ENCODE data around the gene RAD50. TPM values are rescaled to one million over a fixed set of nuclear protein-coding genes. Genes with fewer than 3 reads are reported as not detected.
"Not testable (repeated sequence)": the region's sequence is repeated elsewhere in the genome, so short reads cannot be mapped to it uniquely, and the experiment has no call there.

The RAD50 gene
- total RNA-seq, 1 experiment from 2014 or later: 32.5 TPM

GRCh38 chr5:132674671-132675506 is 118.1 kb downstream of the RAD50 start:
- peak; percentile 81 for DNase-seq (ENCODE audit: low spot score)

- DNase-seq (ENCODE audit: low spot score): no peak
These were observed 119.3 kb downstream of the RAD50 start for GRCh38 chr5:132675936-132676689.

- peak; percentile 97 for DNase-seq (ENCODE audit: low spot score)
These were observed 120.4 kb downstream of the RAD50 start for GRCh38 chr5:132677191-132677590.

GRCh38 chr5:132677682-132678400 is 121.1 kb downstream of the RAD50 start:
- DNase-seq (ENCODE audit: low spot score): no peak

- no peak for DNase-seq (ENCODE audit: low spot score)
These were observed 122.0 kb downstream of the RAD50 start for GRCh38 chr5:132678735-132679134.

GRCh38 chr5:132679166-132679565 is 122.4 kb downstream of the RAD50 start:
- DNase-seq (ENCODE audit: low spot score): no peak

GRCh38 chr5:132679717-132680380 is 123.1 kb downstream of the RAD50 start:
- no peak for DNase-seq (ENCODE audit: low spot score)

- DNase-seq (ENCODE audit: low spot score): no peak
These were observed 124.2 kb downstream of the RAD50 start for GRCh38 chr5:132680780-132681475.

GRCh38 chr5:132681476-132681831 is 124.7 kb downstream of the RAD50 start:
- DNase-seq (ENCODE audit: low spot score): no peak

- no peak for DNase-seq (ENCODE audit: low spot score)
These were observed 125.2 kb downstream of the RAD50 start for GRCh38 chr5:132681983-132682382.

GRCh38 chr5:132684491-132684890 is 127.7 kb downstream of the RAD50 start:
- no peak for DNase-seq (ENCODE audit: low spot score)

- DNase-seq (ENCODE audit: low spot score): no peak
These were observed 128.3 kb downstream of the RAD50 start for GRCh38 chr5:132684922-132685720.

GRCh38 chr5:132686193-132686592 is 129.4 kb downstream of the RAD50 start:
- DNase-seq (ENCODE audit: low spot score): no peak

GRCh38 chr5:132687995-132688394 is 131.2 kb downstream of the RAD50 start:
- DNase-seq (ENCODE audit: low spot score): no peak

- DNase-seq (ENCODE audit: low spot score): no peak
These were observed 132.0 kb downstream of the RAD50 start for GRCh38 chr5:132688536-132689339.

GRCh38 chr5:132689513-132689912 is 132.7 kb downstream of the RAD50 start:
- no peak for DNase-seq (ENCODE audit: low spot score)

GRCh38 chr5:132690156-132690555 is 133.4 kb downstream of the RAD50 start:
- DNase-seq (ENCODE audit: low spot score): no peak

GRCh38 chr5:132691755-132692631 is 135.2 kb downstream of the RAD50 start:
- not testable (repeated sequence) for DNase-seq (ENCODE audit: low spot score)

- DNase-seq (ENCODE audit: low spot score): no peak
These were observed 135.8 kb downstream of the RAD50 start for GRCh38 chr5:132692632-132692967.

Data from A172 (cell line).